GM10847 (cell line): ENCODE measurements around the gene CCDC24.

Experiments used
- POLR2A ChIP-seq: IDR thresholded peaks from 2 replicates; pipeline ENCODE4 v1.6.1; 2011; ENCODE audit not compliant: insufficient read length; ENCODE audit errors: extremely low read depth

The CCDC24 gene

DNA sequence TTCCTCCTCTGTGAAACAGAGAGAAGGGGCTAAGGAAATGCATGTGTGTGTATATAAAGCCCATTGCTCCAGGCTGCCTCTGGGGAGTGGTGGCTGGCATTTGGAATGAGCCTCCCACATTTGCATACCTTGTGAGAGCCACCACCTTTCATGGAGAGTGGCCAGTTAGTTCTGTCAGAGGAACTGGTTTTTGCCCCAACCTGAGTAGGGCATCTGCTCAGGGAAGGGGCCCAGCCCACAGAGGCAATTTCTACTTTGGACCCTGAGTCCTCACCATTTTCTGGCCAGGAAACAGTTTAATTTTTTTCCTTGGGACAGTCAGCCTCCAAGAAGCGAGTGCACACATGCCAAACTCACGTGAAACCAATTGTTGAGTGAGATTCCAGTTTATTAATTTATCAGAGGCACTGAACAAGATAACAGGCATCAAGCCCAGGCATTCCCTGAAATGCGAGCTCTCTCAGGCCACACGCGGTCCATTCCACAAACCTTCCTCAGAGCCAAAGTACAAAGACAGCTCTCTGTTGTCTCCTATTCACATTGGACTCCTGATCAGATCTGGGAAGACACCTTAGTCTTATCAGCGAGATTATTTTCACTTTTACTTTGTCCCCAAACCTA is 40.9 kb downstream of the CCDC24 start:
- no peak for TF ChIP-seq POLR2A

DNA sequence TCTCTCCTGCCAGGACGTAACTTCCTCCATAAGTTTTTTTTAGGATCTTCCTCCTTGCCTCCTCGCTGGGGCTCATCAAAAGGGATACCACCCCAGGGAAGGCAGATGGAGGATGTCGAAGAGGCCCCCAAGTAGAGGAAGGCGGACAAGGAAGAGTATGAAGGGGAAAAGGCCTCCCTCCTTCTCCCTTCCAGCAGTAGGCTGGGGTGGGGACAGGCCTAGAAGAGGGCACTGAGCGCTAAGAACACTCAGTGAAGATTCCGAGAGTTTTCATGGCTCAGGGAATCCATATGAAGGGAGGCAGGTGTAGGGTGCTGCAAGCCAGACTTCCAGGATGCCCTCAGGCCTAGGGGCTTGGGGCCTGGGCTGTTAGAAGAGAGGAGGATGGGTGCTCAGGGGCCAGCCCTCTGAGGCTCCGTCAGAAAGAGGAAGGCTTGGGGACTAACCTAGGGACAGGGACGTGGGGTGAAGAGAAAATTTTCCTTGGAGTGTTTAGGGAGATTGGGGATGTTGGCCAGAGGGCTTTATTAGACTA is 41.7 kb downstream of the CCDC24 start:
- no peak for TF ChIP-seq POLR2A

DNA sequence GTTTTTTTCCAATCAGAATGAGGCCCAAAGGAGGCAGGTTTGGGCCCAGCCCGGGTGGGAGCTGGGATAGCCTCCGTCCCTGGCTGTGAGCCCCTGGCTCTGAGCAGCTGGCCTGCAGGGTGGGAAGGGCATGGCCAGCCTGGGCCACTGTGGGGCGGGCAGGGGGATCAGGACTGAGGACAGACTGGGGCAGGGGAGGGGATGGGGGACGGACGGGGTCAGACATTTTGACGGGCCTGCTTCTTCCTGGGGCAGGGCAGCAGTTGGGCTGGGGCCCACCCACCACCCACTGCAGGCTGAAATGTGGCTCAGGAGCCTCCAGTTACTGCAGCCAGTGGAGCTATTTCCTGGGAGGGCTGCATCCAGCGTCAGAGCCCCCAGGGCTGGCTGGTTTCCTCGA is 42.4 kb downstream of the CCDC24 start:
- no peak for TF ChIP-seq POLR2A

DNA sequence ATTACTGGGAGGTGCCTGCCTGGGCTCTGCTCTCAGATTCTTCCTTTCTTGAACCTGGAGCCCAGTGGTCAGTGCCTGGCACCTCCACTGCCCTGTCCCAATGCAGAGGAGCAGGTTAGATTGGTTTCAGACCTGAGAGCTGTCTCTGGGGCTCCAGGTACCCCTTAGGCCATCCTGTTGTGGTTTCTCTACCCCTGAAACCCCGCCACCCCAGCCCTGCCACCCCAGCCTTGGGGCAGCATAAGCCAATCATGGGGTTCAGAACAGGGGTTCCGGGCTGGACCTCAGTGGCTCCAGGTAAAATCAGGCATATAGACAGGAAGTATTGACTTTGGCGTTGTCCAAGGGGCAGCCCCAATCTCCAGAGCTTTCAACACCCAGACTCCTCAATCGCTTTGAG is 43.0 kb downstream of the CCDC24 start:
- no peak for TF ChIP-seq POLR2A

GRCh38 chr1:44034976-44035716 is 43.7 kb downstream of the CCDC24 start:
- no peak for TF ChIP-seq POLR2A

GRCh38 chr1:44035726-44036408 is 44.5 kb downstream of the CCDC24 start:
- TF ChIP-seq POLR2A, result no peak

- no peak for TF ChIP-seq POLR2A
Observed at GRCh38 chr1:44036409-44037139, 45.2 kb downstream of the CCDC24 start.

DNA sequence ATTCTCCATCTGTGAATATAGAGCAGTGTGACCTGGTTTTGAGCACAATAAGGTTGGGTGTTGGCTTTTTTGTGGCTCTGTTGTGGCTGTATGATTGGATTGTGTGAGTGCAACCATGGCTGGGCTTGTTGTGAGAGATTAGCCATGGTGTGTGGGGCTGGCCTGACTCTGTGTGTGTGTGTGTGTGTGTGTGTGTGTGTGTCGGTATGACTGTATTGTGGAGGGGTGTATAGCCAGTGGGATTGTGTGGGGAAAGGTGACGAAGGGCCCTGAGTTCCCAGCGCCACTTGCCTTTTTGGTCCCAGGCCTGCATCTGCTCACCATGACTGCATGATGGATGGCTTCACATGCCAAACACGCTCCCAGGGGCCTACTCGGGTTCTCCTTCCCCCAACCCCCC is 45.8 kb downstream of the CCDC24 start:
- TF ChIP-seq POLR2A, result no peak

DNA sequence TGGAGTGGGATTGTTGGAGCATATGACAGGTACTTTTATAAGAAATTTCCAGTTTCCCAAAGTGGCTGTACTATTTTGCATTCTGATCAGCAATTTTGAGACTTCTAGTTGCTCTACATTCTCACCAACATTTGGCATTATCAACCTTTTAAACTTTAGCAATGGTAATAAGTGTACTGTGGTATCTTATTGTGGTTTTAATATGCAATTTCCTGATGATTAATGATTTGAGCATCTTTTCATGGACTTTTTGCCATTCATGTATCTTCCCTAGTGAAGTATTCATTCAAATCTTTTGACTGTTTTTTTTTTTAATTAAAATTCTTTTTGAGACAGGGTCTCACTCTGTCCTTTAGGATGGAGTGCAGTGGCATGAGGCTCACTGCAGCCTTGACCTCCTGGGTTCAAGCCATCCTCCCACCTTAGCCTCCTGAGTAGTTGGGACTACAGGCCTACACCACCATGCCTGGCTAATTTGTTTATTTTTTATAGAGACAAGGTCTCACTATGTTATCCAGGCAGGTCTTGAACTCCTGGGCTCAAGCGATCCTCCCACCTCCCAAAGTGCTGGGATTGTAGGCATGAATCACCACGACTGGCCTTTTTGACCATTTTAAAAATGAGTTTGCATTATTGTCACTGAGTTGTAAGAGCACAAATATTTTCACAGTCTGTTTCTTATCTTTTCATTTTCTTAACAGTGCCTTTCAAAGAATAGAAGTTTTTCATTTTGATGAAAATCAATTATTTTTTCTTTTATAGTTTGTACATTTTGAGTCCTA is 47.7 kb downstream of the CCDC24 start:
- TF ChIP-seq POLR2A, result no peak

DNA sequence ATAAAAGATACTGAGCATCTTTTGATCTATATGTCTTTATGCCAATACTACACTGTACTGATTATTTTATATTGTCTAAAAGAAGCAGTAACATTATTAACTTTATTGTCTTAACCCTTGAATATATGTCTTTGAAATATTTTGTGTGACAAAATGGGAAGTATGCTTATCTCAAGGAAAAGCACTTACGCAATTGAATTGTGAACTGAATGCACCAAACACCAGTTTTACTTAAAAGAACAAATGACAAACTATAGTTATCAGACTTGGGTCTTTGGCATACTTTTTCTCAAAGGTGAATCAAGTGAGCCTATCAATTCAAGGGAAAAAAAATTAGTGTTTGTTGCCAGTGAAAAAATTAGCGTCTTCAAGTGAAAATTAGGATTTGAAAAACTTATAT is 49.0 kb downstream of the CCDC24 start:
- no peak for TF ChIP-seq POLR2A

DNA sequence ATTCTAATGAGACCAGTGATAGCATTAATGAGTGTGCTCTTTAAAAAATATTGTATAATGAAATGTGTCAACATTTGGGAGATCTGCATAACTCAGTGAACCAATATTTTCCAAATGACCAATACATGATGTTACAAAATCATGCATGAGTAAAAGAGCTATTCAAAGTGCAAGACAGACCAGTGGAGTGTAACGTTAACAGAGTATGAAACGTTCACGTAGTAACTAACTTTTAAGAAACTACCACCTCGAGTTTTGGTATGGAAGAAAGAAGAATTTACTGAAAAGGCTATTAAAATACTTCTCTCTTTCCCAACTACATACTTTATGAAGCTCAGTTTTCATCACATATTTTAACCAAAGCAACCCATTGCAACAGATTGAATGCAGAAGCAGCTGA is 49.4 kb downstream of the CCDC24 start:
- no peak for TF ChIP-seq POLR2A

DNA sequence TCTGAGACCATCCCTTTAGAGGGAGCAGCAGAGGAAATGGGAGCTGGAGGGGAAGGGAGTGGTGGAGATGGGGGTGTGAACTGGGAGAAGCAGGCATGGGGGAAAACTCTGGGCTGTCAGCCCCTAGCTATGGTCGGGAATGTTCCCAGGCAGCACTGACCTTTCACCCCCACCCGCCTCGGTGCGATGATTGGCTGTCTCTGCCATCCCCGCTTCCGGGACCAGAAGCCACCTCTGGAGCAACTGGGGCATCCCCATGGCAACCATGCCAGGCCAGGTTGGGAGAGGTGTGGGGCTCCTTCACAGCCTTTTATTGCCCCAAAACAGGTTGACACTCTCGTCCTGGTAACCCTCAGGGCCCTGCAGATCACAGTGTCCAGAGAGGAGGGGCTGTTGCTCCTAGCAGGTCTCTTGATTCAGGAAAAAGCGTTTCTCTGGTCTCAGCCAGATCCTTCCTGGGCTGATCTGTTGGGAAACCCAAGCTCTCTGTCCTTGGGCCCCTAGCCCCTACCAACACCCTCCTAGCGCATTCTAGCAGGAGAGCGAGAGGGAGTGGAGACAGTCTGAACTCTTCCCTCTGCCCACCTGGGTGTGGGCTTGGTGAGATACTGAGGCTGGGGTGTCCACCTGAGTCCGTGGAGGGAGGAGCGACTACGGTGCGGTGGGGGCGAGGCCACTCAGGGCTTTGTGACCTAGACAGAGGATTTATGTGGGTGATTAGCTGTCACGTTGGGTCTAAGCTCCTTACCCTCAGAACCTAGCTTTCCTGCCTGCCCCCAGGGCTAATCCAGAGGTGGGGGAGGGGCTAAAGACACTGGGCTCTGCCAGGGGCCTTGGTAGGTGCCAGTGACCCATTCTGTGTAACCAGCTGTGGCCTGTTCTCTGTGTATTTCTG is 52.0 kb downstream of the CCDC24 start:
- TF ChIP-seq POLR2A, result no peak

GRCh38 chr1:44044071-44044801 is 52.8 kb downstream of the CCDC24 start:
- TF ChIP-seq POLR2A, result no peak
